GM06990 (cell line): ENCODE results near the gene VPS72.
"Not testable (repeated sequence)": the region's sequence is repeated elsewhere in the genome, so short reads cannot be mapped to it uniquely, and the experiment has no call there.

Experiments
- DNase-seq: peaks from one replicate; pipeline ENCODE4 v3.0.0-alpha.2; 2011; ENCODE audit not compliant: insufficient read length; ENCODE audit errors: extremely low read depth
- H3K27me3 ChIP-seq: replicated peaks from 2 replicates; pipeline ENCODE4 v1.6.0; 2011; ENCODE audit warnings: low read length; ENCODE audit not compliant: control insufficient read depth, insufficient read depth
- H3K36me3 ChIP-seq: 2 replicates; pipeline ENCODE4 v1.5.1; 2011; ENCODE audit warnings: low read length; ENCODE audit not compliant: control insufficient read depth, insufficient read depth
- H3K4me3 ChIP-seq: replicated peaks from 2 replicates; pipeline ENCODE4 v1.5.1; 2011; ENCODE audit warnings: low read depth, mild to moderate bottlenecking, control low read depth, low read length
- TF ChIP-seq, protein P1 (sequence below): IDR thresholded peaks from 2 replicates; pipeline ENCODE4 v1.5.1; 2011; ENCODE audit warnings: low read length, control low read depth, mild to moderate bottlenecking, inconsistent platforms; ENCODE audit not compliant: insufficient read depth, poor library complexity, severe bottlenecking

The VPS72 gene

DNA sequence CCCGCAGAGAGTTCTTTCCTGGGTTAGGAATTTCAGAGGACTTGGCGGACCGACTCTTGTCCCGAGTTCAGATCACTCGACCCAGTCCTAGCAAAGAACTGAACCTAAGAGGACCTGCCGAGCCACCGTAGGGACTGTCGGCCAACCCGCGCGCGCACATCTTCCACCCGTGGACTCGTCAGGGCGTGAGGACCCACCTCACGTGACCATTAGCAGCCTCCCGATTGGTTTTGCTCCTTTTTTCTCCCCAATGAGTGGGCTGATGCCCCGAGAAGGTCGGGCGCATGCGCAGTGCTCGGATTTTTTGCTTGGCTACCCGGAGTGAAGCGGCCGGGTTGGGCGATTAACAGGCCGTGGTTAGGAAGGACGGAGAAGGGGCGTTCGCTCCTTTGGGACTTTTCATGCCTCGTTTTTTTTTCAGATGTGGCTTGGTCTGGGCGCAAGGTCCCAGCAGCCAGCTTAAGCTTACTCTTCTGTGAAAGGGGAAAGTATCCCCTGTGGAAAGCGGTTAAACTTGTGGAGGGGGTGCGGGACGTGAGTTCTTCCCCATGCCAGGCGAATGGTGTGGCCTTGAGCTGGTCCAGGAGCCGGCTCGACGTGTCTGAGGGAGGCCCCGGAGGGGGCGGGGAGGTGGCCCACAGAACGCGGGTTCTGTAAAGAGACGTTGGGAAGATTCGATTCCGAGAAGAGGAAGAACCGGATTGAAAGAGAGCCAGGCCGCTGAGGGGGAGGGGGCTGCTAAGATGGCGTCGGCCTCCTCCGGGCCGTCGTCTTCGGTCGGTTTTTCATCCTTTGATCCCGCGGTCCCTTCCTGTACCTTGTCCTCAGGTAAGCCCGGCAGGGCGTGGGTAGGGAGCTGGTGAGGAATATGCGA is 8.5 kb upstream of the VPS72 start, which contains the start of gene PIP5K1A:
PIP5K1A (plus strand) TSS at position 299 of the 874 bp plus-strand sequence; CDS start at position 744, 445 bp downstream.
- Histone ChIP-seq H3K27me3 (no peaks in the 10 kb centered on the region), H3K4me3 (peak within 1 kb of the TSS; percentile 100), H3K36me3 (peaks cover 6% of the 10 kb centered on the region)
- TF ChIP-seq, protein P1, sequence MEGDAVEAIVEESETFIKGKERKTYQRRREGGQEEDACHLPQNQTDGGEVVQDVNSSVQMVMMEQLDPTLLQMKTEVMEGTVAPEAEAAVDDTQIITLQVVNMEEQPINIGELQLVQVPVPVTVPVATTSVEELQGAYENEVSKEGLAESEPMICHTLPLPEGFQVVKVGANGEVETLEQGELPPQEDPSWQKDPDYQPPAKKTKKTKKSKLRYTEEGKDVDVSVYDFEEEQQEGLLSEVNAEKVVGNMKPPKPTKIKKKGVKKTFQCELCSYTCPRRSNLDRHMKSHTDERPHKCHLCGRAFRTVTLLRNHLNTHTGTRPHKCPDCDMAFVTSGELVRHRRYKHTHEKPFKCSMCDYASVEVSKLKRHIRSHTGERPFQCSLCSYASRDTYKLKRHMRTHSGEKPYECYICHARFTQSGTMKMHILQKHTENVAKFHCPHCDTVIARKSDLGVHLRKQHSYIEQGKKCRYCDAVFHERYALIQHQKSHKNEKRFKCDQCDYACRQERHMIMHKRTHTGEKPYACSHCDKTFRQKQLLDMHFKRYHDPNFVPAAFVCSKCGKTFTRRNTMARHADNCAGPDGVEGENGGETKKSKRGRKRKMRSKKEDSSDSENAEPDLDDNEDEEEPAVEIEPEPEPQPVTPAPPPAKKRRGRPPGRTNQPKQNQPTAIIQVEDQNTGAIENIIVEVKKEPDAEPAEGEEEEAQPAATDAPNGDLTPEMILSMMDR: no peak
- DNase-seq: peak; percentile 93

DNA sequence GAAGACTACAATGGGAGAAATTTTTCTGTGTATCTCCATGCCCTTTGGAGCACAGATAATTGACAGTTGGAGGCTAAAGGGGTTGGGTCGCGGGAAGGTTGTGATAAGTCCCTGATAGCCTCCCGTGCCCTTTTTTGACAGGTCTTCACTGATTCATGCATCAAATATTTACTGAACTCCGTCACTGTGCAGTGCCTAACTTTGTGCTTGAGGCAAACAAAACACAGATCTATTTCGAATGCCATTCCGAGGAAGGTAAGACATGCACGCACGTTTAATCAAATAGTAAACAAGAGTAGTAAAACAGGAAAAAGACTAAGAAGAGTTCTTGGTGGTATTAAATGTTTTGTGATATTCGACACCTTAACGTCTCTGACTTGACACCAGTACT is 7.9 kb upstream of the VPS72 start:
- TF ChIP-seq, protein P1: no peak
- H3K36me3 ChIP-seq: peaks cover 2% of the 10 kb centered on the region
- DNase-seq: no peak
- H3K4me3 ChIP-seq: peak overlapping the region; percentile 100
- H3K27me3 ChIP-seq: no peaks in the 10 kb centered on the region

- DNase-seq: peak; percentile 33
- peak overlapping the region; percentile 37 for H3K4me3 ChIP-seq
- TF ChIP-seq, protein P1: peak; percentile 49
These were observed 6.3 kb upstream of the VPS72 start for GRCh38 chr1:151196292-151196800.

DNA sequence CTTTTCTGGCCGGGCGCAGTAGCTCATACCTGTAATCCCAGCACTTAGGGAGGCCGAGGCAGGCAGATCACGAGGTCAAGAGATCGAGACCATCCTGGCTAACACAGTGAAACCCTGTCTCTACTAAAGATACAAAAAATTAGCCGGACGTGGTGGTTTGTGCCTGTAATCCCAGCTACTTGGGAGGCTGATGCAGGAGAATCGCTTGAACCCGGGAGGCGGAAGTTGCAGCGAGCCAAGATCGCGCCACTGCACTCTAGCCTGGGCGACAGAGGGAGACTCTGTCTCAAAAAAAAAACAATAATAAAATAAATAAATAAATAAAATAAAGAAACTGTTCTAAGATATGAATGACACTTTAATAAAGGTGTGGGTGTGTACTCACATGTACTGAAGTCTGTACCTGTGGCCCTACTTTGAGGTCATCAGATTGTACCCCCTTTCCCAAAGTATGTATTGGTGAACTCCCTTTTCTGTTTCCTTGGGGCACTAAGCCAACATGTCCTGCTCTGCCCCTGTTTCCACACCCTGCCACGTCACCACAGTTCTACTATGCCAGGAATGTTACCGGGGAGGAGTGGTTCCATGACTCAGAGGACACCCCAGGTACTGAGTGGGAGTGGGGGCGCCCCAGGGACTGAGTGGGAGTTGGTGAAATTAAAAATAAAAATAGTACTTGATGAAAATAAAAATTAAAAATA is 5.0 kb upstream of the VPS72 start:
- not testable (repeated sequence) for H3K36me3 ChIP-seq, H3K4me3 ChIP-seq, H3K27me3 ChIP-seq, DNase-seq

More at GRCh38 chr1:151196292-151196800, 6.3 kb upstream of the VPS72 start:
- no peaks in the 10 kb centered on the region for H3K36me3 ChIP-seq
- H3K27me3 ChIP-seq: no peaks in the 10 kb centered on the region

- H3K4me3 ChIP-seq: no peak overlapping the region
- no peaks in the 10 kb centered on the region for H3K27me3 ChIP-seq
- TF ChIP-seq, protein P1: no peak
- no peak for DNase-seq
- no peaks in the 10 kb centered on the region for H3K36me3 ChIP-seq
These were observed 3.9 kb upstream of the VPS72 start for GRCh38 chr1:151193856-151194255.

- Histone ChIP-seq H3K36me3 (no peaks in the 10 kb centered on the region), H3K4me3 (no peak overlapping the region), H3K27me3 (no peaks in the 10 kb centered on the region)
- DNase-seq: no peak
- TF ChIP-seq, protein P1: no peak
These were observed 3.3 kb upstream of the VPS72 start for GRCh38 chr1:151193304-151193703.
